Stimulated activated CD8-positive, alpha-beta memory T cell treated with anti-CD3 and anti-CD28 coated beads, Interleukin-2, amount 100 ng/mL, for 1 hour (primary cell): ENCODE results near the gene ARHGAP44.
"Not testable (repeated sequence)": the region's sequence is repeated elsewhere in the genome, so short reads cannot be mapped to it uniquely, and the experiment has no call there.

Experiments
- DNase-seq, 2 donors: peaks; one replicate each; pipeline ENCODE4 v3.0.0-alpha.2; 2020; ENCODE audit warnings: low read depth in 2 of 2

ARHGAP44 gene

DNA sequence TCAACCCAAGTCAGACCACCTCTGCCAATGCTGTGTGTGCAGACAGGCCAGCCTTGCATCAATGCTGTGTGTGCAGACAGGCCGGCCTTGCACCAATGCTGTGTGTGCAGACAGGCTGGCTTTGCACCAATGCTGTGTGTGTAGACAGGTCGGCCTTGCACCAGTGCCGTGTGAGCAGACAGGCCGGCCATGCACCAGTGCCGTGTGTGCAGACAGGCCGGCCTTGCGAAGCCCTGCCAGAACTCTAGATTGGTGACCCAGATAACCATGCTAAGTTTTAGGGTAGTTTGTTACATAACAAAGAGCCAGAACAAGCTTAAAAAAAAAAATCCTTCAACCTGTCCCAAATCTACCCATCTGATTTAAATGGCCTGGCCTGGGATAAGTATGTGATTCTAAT, 174.2 kb downstream of the ARHGAP44 start:
- no peak for DNase-seq

DNA sequence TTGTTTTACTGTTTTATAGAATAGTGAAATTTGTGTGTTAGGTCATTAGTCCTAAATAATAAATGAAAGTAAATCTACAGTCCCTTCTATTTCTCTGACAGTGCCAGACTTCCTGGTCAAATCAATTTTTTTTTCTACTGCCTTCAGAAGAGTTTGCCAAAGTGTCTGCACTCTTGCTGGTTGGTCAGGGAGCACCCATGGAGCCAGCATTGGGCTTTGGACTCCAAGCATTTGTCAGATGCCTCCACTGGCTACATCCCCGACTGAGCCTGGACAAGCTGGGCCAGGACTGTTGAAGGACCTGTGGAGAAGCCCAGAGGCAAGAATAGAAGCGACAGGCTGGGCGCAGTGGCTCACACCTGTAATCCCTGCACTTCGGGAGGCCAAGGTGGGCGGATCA, 174.9 kb downstream of the ARHGAP44 start:
- no peak for DNase-seq

DNA sequence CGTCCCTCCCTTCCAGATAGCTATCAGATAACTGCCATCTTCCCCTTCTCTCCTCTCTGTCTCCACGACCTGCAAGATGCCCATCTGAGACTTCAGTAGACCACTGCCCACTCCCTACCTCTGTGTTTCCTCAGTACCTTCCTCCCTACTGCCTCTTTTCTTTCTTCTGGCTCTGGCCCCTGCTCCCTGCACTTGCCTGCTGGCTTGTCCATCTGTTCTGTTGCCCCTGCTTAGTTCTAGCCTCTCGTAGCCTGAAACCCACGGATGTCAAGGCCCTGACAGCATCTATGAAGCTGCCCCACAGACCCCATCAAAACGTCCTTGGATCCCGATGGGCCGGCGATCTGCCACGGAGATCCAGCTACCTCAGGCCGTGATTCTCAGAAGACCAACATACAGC, 175.5 kb downstream of the ARHGAP44 start:
- DNase-seq = no peak

DNA sequence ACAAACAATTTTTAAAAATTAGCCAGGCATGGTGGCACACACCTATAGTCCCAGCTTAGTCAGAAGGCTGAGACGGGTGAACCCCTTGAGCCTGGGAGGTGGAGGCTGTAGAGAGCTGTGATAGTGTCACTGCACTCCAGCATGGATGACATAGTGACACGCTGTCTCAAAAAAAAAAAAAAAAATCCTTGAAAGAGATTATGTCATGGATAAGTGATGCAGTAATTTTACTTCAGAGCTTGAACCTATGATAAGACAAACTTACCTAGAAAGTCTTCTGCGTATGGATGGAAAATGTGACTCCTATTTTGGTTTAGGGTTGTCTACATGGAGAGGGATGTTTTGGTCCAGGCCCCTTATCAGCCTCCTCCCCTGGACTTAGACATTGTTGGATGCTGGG, 176.7 kb downstream of the ARHGAP44 start:
- DNase-seq = no peak

DNA sequence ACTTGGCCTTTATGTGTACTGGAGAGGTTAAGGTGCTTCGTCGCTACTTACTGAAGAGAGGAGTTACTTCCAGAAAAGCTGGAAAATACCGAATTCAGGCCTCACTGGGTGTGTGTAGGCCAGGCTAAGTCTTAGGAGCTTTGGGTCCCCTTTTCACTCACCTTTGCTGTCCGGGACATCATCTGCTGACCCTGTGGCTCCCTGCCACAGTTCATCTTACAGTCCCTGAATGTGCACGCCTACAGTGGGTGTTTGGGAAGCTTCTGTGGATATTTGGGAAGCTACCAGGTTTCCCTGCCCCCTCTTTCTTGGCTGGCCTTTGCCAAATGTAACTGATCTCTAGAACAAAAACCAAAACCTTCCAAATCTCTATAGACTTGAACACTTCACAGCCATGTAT, 177.1 kb downstream of the ARHGAP44 start:
- DNase-seq = no peak

DNA sequence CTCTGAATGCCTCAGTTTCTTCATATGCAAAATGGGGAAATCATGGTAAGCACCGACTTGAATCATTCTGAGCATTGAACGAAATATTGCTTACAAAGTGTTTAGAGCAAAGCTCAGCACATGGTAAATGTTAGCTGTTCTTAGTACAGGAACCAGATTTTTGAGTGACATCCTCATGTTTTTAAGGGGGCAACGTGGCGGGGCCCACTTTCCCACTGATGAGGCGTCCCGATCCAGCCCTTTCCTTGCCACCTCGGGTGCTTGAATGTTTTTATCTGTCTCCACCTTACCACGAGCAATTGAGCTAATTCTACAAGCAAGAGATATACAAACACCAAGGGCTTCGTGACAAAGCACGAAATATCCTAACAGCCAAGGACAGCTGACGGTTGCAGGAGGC, 178.7 kb downstream of the ARHGAP44 start:
- DNase-seq = no peak

DNA sequence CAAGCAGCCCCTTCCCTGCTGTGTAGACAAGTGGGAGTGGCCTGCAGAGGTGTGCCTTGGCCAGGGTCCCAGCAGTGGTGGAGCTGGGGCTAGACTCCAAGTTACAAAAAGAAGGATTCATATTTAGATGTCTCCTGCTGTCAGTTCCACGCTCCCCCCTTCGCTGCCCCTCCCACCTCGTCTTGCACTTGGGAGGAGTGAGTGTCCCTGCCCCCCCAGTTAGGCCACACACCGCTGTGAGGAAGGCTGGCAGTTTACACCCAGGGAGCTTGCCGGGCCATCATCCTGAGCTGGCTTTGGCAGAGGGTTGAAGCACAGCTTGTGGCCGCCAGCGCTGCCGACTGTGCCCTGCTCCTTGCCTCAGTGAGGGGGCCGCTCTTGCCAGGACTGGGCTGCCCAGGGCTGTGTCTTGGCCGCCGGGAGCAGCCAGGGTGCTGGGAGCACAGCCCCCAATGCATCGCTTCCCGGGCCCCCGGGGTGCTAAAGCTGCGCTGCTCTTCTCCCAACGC, 184.3 kb downstream of the ARHGAP44 start:
- DNase-seq = no peak

DNA sequence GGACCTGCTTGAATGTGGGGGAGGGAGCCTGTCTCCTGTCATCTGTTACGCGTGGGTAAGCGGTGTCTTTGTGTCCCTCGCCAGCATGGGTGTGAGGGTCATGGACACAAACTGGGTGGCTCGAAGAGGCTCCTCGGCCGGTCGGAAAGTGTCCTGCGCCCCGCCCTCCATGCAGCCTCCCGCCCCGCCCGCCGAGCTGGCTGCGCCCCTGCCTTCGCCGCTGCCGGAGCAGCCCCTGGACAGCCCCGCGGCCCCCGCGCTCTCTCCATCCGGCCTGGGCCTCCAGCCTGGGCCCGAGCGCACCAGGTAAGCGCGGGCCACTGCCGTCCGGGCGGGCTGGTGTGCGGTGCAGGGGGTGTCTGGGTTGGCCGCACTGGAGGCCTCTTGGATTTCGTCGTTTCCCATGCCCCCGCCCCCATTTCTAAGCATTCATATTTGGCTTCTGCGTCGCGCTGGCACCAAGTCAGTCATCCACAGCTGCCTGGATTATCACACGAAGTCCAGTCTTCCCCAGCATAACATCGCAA, 184.8 kb downstream of the ARHGAP44 start:
- DNase-seq = no peak

DNA sequence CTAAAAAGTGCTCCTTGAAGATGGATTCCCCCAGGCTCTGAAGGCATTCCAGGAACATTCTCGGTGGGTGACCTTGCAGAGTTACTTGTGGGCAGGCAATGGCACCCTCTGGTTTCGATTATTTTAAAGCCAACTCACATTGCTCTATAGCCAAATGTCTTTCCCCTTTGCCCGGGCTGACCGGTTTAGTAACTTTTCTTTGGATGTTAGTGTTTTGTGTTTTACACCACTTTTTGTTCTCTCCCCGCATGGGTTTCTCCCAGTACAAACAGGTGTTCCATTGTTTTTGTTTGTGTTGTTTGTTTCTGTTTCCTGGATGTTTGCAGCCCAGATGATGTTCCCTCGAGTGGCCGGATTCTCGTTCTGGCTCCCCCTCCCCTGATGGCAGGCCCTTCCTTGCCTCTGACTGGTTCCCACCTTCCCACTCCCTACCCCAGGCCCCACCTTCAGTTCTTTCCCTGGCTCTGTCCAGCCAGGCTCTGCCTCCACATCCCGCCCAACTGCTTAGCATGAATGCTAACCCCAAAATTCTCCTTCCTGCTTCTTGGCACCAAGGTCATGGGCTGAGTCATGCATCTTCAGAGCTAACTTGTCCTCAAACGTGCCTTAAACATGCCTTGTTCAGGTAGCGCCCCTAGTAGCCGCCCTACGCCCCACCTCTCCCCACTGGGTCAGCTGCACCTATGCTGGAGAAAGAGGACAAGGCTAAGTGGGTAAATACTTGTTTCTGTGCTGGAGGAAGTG, 187.9 kb downstream of the ARHGAP44 start:
- DNase-seq = no peak

DNA sequence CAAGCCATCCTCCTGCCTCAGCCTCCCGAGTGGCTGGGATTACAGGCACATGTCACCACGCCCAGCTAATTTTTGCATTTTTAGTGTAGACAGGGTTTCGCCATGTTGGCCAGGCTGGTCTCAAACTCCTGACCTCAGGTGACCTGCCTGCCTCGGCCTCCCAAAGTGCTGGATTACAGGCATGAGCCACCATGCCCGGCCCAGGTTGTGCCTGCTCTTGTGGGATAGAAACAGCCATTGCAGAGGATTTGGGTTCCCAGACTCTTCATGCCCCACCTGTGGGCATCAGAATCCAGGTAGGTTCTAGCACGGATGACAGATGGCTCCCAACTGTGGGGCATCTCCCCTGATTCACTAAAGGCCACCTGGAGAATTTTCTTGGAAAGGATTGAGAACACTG, 189.5 kb downstream of the ARHGAP44 start:
- DNase-seq = not testable (repeated sequence)

DNA sequence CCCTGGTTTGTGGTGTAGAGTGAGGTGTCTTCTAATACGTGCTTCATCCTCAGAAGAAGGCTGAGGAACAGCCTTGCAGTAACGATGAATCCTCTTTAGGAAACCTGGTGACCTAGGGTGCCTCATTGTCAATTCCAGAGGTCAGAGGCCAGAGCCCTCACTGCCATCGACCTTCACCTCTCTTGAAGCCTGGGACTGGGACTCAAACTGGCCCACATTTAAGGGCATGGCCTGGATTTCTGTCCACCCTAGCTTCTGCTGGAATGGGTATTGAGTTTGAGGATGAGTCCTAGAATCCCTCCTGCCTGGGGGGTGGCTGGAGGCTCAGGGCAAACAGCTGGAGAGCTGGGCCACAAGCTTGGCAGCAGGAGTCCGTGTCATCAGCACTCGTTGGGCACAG, 189.9 kb downstream of the ARHGAP44 start:
- DNase-seq = no peak

DNA sequence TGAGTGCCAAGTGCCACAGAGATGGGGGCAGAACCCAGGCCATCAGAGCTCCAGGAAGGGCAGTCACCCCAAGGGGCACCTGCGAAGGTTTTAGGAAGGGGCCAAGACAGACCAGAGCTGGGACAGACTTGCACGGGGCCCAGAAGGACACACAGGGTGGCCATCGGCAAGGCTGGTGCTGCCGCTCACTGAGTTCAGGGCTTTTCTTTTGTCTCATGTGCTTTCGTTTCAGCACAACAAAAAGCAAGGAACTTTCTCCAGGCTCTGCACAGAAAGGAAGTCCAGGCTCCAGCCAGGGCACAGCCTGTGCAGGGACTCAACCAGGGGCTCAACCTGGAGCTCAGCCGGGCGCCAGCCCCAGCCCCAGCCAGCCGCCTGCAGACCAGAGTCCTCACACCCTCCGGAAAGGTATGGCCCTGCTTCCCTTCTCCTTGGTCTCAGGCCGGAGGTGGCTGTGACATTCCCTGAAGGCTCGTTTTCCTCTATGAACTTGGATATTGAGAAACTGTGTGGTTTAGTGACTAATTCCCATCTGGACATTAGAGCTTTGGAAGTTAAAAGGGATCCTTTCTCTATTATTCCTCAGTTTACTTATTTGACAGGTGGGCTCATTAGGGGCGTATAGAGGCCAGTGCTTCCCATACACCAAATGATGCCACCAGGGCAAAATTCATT, 190.7 kb downstream of the ARHGAP44 start:
- no peak for DNase-seq

DNA sequence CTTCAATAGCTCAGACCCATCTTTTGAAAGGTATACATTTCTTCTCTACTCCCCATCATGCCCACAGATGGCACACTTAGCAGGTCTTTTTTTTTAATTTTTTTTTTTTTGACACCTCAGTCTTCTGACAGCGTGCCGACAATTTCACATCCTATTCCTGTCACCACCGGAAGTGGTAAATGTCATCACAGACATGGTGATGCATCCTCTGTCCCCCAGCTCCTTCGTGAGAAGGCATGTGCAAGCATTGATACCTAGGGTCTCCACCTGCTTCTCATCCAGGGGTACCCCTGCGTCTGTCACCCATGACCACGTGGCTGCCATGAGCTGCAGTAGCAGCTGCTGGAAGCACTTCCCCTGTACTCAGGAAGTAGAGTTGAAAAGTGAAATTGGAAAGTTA, 192.9 kb downstream of the ARHGAP44 start:
- no peak for DNase-seq

DNA sequence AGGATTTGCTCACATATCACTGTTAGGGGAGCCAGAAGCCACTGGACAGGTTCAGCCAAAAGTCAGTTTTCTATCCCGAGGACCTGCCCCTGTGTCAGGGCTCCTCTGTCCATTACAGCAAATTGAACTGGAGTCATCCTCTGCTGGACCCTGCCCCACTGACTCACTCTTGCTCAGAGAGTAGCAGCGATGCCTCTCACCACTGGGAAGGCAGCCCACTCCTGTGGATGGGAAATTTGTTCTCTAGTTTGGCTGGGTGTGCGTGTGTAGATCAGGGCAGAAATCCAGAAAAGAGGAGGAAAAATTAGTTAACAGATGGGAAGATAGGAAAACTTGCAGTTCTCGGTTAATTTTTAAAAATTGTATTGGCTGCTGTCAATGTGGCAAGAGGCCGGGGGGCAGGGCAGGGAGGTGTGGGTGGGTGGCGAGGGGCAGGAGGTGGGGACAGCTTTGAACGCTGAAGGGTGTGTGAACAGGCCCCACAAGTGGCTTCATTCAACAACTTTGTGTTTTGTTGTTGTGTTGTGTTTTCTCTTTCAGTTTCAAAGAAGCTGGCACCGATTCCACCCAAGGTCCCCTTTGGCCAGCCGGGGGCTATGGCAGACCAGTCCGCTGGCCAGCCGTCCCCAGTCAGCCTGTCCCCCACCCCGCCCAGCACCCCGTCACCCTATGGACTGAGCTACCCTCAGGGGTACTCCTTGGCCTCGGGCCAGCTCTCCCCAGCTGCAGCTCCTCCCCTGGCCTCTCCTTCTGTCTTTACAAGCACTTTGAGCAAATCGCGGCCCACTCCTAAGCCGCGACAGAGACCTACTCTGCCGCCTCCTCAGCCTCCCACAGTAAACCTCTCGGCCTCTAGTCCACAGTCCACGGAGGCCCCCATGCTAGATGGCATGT, 194.9 kb downstream of the ARHGAP44 start:
- no peak for DNase-seq

DNA sequence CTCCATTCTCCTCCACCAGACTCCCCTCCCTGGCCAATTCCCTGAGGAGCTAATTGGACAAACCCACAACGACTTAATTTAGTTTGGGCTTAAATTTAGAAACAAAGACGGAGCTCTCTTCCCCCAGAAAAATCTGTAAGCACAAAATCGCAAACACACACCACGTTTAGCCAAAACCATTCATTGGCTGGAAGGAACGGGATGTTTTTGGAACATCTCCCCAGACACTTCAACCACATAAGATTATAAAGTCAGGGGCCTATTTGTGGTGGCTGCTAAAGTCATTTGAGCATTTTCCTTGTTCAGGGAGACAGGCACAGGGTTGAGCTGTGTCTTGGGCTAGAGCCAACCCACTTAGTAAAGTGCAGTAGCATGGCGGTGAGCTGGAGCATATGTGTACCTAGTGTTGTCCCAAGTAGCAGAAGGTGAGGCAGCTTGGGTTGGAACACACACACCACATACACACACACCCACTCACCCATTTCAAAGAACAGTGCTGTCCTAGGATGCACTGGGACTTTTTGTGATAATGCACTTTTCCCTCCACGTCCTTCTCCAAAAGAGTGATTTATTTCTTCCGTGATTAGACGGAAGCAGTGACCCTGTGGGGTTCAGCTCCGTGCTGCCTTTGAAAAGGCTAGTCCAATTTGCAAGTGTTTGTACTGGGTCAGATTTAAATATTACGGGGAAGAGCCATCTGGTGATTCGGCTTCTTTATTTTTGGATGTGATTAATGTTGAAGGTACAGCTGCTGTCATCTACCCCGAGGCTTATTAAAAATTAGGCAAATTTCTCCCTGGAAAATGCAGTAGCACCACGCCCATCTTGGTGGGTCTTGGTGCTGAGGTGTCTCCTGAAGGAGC, 196.4 kb downstream of the ARHGAP44 start:
- DNase-seq = no peak

DNA sequence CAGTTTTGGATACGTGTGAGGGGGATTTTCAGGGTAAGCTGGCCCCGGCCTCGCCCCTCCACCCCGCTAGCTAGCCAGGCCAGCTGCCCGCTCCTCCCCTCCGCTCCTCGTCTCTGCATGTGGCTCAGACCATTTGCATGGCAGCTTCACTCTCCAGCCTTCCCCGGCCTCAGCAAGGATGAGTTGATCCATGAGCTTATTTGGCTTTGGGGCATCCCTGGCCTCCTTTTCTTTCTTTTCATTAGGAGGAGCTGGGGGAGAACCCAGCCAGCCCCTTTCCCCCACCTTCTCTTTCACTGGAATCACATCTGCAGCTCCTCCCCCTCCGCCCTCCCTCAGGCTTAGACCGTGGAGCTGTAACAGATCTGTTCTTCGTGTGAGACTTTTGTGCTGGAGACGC, 197.8 kb downstream of the ARHGAP44 start:
- no peak for DNase-seq

DNA sequence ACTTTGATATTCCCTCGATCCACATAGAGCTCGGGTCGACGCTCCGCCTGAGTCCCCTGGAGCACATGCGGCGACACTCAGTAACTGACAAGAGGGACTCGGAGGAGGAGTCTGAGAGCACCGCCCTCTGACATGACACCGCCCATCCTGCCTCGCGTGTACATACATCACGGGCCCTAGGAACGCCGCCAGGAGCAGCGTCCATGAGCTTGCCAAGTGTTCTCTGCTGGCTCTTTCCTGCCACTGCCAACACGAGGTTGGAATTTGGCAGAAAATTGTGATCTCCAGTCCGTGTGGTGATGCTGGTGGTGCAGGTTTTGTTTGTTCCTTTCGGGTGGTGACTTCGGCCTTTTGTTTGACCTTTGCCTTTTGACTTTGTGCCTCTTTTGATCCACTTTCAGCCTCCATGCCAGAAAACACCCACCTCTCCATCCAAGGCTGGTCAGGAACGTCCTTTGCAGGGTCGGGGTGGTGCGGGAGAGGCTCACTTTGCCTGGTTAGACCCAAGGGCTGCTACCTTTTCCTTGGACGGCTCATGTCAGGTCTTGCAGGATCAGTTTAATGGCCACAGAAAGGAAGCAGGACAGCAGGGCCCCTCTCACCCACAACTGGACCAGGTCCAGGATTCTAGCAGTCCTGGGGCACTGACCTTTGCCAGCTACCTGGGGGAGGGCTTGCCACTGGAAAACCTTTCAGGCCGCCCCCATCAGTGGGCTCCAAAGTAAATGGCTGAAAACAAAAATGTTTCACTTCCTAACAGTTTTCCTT, 200.9 kb downstream of the ARHGAP44 start:
- no peak for DNase-seq

DNA sequence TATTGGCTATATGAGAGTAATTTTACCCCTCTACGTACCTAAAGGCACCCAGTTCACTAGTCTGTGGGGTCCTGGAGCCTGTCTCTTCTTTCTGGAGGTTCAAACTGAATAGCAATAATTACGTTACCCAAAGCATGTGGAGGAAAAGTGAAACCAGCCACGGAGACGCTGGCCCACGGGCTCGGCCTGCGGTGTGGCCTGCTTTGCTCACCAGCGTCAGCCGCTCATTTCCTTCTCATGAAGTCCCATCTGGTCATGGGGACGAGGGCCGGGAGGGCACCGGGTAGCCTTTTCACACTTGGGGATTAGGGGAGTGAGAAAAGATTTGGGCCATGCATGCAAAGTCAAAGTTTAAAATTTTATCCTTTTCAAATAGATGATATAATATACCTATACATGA, 201.6 kb downstream of the ARHGAP44 start:
- no peak for DNase-seq

DNA sequence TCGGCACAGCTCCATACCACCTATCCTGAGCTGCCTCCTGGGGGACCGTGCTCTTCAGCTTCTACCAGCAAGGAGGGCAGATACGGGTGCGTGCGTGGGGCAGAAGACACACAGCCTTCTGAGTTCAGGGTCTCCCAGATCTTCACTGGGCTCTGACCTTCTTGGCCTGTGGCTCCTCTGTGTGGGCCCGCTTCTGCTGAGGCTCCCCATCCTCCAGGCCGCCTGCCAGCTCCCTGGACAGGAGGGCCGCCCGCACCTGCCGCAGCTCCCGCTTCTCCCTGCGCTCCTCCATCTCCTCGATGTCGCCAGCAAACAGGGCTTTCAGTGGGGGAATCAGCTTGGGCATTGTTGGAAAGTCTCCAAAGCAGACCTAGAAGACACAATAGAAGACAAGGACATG, 203.4 kb downstream of the ARHGAP44 start:
- DNase-seq = no peak

DNA sequence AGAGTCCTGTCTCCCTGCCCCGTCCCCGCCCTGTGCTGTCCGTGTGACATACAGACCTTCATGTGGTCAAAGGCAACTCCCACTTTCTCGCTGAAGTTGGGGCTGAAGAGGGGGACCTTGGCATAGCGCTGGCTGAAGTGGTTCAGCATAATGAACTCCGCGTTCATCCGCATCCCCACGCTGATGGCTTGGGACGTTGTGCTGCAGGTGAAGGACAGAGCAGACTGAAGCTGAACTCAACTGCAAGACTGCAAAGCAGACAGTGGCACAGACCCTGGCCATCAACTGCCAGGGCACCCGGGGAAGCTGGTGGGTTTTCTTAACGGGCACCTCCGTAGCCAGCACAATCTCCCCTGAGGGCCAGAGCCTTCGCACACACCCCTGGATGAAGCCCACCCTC, 204.3 kb downstream of the ARHGAP44 start:
- no peak for DNase-seq
